CD4-positive, alpha-beta T cell treated with Interleukin-2 at 100 ng/mL for 4 hours (primary cell): ENCODE measurements around the gene MYLIP.
A peak's percentile ranks its signal among the peaks of the same experiment; 100 is the strongest.

Experiments used
- DNase-seq: peaks from one replicate; pipeline ENCODE4 v3.0.0-alpha.2; 2020; ENCODE audit warnings: low spot score

Gene MYLIP

DNA sequence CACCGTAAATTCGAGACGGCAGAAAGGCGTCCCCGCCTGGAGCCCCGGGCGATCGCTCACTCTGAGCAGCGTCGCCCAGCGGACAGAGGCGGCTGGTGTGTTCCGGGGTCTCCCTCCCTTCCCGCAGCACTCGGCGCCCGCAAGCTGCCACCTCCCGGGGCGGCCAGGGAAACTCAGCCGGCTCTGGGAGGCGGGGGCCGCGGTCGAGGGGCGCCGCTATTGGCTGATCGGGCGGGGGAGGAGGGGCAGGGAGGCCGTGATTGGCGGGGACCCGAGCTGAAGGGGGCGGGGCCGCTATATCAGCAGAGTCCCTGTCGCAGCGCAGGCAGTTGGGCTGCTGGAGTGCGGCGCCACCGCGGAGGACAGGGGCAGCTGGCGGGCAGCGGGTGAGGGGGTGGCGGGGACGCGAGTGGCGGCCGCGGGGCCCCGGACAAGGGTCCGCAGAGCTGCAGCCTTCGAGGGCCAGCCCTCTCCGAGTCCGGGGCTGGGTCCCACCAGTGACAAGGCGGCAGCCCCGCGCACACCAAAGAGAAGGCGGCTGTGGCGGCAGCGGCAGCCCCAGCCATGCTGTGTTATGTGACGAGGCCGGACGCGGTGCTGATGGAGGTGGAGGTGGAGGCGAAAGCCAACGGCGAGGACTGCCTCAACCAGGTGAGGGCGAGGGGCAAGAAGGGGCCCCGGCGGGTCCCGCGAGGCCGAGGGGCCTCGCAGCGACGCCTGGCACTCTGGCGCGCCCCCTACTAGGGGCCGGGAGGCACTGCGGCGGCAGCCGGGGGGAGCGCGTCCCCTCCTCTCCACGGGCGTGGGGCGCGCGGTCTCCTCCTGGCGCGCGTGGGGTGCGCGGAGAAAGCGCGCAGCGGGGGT, at the start of gene MYLIP:
Gene MYLIP, plus strand, starts transcription at position 328 of the 864 bp plus-strand sequence. Its CDS starts 237 bp downstream, at position 565.
- peak; percentile 97 for DNase-seq

- no peak for DNase-seq
These were observed 49.5 kb upstream of the MYLIP start for GRCh38 chr6:16079354-16079753.

- DNase-seq, result no peak
These were observed 48.7 kb upstream of the MYLIP start for GRCh38 chr6:16080204-16080603.

GRCh38 chr6:16081326-16081725, 47.6 kb upstream of the MYLIP start:
- DNase-seq, result no peak

- no peak for DNase-seq
These were observed 46.5 kb upstream of the MYLIP start for GRCh38 chr6:16082361-16082760.

DNA sequence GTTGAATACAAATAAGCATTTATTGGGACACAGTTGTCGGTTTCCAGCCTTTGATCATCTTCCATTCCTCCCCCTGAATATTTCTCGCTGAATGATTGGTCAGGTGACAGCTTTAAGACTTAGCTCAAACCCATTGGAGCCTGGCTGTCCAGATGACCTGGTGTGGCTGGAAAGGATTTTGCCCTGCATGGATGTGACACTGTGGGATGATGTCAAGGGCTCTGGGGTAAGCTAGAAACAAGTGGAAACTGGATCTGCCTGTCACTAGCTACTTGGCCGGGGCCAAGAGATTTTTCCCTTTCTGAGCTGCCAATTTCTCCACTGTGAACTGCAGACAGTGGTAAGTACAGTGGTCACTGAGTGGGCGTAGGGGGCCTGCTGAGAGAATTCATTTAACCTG, 41.9 kb upstream of the MYLIP start:
- no peak for DNase-seq

- no peak for DNase-seq
These were observed 41.5 kb upstream of the MYLIP start for GRCh38 chr6:16087386-16087785.

GRCh38 chr6:16088409-16088808, 40.5 kb upstream of the MYLIP start:
- DNase-seq, result no peak

DNA sequence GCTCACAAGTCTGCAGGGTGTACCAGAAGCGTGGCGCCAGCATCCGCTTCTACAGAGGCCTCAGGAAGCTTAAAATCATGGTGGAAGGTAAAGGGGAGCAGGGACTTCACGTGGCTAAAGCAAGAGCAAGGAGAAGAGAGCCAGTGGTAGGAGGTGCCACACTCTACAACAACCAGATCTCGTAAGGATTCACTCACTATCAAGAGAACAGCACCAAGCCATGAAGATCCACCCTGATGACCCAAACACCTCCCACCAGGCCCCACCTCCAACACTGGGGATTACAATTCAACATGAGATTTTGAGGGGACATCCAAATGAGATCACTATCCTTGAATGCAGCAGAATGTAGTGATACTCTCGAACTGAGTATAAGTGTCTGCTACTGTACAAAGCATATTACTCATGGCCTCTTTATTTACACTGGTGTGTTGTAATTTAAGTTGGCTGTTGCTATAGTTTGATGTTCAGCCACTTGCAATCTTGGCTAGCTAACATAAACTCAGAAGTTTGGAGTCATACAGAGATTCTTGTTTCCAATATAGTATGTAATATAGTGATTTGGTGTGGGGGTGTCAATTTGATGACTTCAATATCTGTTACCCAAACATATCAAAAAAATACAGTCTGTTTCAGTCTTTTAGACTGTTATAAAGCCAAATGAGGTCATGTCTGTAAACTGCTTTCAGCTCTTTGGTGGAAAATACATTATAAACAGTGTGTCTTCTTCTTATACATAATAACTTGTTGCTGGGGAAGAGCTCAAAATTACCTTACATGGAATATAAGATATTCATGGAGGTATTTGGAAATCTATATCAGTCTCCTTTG, 39.4 kb upstream of the MYLIP start:
- DNase-seq, result no peak

GRCh38 chr6:16090452-16090851, 38.4 kb upstream of the MYLIP start:
- no peak for DNase-seq

DNA sequence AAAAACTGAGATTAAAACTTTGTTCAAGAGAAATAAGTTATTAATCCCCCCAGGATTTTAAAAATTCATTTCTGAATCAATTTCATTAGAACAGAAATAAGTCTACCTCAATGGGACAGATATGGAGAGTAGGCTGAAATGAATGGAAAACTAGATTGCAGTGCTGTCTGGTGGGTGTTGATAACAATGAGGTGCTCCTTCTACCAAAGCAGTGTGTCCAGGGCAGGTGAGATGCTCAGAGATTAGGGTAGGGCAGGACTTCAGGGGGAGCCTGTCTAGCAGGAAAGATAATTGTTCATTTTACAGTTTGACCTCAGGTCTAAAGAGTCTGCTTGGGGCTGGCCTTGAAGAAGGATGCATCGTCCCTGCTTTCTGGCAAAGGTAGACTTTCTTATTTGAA, 38.0 kb upstream of the MYLIP start:
- no peak for DNase-seq

DNA sequence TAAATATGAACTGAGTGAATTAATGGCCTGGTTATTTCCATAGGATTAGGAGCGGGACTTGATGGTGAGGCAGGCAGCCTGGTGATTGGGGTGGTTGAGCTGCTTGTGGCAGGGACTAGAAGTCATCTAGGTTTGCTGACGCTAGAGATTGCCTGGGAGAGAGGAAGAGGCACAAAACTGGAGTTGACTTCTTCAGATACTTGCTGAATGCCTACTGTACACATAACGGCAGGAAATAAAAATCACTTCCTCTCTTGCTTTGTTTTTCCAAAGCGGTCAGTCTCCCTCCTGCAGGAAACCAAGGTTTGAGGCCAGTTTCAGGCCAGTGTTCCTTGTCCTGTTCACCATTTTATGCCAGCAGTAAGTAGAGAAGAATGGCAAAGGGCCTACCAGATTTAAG, 36.7 kb upstream of the MYLIP start:
- no peak for DNase-seq

DNA sequence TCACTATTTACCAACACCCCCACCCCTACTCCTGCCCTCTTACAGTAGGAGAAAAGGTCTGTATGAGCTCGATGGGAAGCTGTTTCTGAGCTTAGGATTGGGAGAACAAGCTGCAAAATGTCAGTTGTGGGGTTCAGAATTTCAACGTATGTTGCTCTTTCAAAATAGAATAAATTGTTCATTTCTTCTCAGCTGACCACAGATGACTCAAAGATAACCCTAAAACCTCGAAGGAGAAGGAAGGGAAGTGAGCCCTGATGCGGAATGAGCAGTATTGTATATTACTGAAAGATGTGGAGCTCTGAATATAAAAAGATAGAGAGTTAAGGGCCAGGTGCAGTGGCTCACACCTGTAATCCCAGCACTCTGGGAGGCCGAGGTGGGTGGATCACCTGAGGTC, 35.9 kb upstream of the MYLIP start:
- DNase-seq, result no peak

DNA sequence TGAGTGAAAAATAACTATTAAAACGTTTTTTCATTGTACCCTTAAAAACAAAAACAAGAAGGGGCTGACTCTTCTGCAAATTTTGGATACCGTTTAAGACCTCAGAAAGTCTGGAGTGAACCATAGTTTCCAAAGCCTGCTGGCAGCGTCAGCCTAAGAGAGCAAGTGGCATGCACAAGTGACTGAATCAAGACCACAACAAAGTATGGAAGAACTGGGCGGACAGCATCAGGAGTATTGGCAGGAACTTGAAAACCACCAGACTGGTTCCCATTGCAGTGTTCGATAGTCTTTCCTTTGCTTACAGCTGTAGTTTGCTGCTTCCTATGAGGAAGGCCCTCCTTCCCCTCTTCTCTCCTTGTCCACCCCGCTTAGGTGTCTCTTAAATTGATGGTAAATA, 33.7 kb upstream of the MYLIP start:
- no peak for DNase-seq

DNA sequence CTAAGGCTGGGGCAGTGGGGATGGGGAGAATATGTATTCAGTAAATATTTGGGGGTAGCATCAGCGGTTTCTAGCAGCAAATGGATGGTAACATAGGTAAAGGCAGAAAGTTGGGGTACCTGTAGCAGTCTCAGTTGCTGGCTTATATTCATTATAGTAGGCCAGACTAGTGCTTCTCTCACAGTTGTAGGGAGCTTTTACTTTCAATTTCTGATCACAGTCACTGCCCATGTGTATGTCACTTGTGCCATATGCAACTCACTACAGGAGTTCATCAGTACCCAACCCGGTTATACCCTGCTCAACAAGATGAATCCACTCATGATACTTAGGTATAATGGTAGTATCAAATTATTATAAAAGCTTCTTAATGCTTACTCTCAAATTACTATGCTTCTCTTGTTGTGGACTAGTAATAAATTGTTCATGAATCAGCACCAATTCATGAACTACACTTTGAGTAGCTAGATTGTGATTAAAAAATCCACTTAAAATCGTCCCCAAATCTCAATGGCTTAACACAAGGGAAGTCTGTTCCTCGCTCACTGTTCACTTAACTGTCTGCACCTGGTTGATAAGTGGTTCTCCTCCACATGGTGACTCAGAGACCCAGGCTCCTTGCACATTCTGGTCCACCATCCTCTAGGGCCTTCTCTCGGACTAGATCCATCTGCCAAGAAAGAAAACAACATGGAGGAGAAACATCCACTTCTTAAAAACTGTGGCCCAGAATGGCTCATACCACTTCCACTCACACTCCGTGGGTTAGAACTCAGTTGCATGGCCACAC, 31.3 kb upstream of the MYLIP start:
- no peak for DNase-seq

DNA sequence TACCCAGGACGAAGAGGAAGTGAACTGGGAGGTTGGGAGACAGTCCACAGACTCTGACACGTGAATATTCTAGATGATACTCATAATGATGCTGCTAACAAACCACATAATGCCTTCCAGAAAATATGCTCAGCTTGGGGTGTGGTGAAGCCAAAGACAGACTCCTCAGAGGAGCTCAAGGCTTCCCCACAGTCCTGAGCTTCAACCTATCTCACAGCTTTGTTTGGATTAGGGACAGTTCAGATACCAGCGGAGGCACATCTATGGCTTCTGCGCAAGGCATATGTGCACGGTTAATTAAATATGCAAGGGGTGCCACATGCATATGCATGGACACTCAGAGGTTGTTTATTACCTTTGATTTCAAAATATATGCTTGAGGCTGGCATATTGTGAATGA, 30.7 kb upstream of the MYLIP start:
- no peak for DNase-seq

DNA sequence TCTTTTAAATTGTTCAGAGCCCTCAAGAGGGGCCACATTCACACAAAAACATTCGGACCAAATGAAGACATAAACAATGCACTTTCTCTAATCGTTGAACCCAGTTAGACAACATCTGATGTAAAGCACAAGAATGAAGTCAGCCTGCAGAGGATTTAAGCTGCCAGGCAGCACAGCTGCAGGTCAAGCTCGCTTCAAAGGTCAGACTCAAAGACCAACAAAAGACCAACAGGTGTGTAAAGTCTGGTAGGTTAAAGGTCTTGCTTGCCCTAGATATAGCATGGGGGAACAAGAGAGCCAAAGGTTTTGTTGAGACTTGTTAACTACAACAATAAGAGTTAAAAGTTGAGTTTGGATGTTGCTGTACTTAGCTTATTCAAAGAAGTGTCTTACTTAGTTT, 26.7 kb upstream of the MYLIP start:
- no peak for DNase-seq

DNA sequence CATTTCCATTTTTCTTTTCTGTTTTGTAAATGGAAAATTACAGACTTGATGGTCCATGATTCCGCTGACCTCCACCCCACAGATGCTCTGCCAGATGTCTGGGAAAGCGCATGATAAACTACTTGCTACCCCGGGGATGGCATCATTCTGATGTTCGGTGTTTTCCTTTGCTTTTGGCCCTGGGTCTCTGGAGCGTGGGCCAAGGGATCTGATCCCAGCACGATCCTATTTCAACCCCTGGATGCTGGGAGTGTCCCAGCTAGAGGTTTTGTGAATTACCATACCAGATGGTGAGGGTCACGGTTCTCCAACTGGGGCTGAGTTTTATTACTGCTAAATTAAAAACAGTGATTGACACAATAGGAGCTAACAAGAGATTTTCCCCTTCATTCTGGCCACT, 25.2 kb upstream of the MYLIP start:
- DNase-seq, result no peak

DNA sequence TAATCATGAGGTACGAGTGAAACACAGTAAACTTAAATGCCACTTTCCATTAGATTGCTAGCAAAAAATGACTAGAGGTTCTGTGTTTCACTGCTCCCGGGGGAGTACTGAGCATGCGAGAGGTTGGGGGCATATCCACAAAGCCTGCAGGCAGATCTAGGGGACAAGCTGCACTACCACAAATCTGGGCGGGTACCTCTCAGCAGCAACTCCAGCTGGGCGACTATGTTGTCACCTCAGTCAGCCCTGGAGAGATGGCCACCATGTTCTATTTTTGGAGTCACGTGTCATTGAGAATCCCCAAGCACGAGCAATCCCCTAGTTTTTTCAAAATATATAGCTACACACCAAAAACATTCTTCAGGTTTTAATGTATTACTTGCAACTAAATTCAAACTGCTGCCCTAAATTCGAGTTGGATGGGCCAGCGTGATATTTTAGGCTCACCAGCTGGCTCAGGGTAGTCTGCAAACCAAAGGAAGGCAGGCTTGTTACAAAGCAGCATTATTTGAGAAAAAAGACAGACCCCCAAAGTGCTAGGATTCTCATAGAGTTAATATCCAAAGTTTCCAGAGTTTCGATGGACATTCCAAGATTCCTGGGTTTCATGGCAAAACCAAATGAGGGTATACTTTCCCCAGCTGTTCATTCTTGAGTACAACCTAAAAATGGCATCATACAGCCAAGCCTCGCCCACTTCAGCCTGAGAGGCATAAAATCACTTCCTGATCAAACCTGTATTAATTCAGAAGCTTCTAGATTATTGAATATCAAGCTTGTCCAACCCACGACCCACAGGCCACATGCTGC, 24.1 kb upstream of the MYLIP start:
- no peak for DNase-seq

DNA sequence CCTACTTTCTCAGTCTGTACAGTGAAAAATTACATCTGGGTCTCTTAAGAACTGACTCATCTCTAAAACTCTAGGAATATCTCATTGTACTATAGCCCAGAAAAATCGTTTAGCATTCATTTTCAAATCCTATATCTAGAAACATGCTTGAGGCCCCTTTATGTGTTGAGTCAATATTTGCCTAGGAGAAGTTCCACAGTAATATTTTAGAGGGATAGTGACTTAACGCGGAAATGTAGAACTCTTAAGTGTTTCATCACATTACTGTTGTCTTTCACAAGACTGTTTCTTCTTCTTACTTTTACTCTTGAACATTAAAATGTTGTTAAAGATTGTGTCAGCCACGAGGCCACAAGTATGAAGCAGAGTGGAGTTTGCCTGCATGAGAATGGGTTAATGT, 23.0 kb upstream of the MYLIP start:
- no peak for DNase-seq

- no peak for DNase-seq
These were observed 21.7 kb upstream of the MYLIP start for GRCh38 chr6:16106991-16107787.
